ENCODE data around the gene LLPH. TPM values are rescaled to one million over a fixed set of nuclear protein-coding genes. Genes with fewer than 3 reads are reported as not detected.

Gene LLPH
- total and polyA plus RNA-seq, 7 donors, result 13.4 to 57.1 (median 24.1) TPM

GRCh38 chr12:66085998-66086397 is 44.6 kb downstream of the LLPH start:
- no peak for TF ChIP-seq CTCF (IDR thresholded peaks at IDR 0.05)
- Histone ChIP-seq H3K27ac (no peak overlapping the region), H3K4me1 (no peaks in the 10 kb centered on the region), H3K27me3 (ENCODE audit: insufficient read depth in 3 of 3, low read length in 2 of 3) (no peaks in the 10 kb centered on the region), H3K36me3 (ENCODE audit: insufficient read depth in 1 of 2, low read depth in 1 of 2) (no peaks in the 10 kb centered on the region), H3K4me3 (no peak overlapping the region), H3K9me3 (peaks cover 7% of the 10 kb centered on the region)
- DNase-seq (no peak), ATAC-seq (no peak)
- intact Hi-C loops (cut with DNase I), result loop anchor here (2.0 to 5.0 kb wide), 5 partner anchors 483 to 1194 kb away; no protein-coding TSS in a partner anchor
- WGBS, 3 donors, result 60 to 79% (median 77%) methylated on average over 2 of the region's 2 CpGs

GRCh38 chr12:66085213-66085612 is 45.3 kb downstream of the LLPH start:
- Histone ChIP-seq H3K36me3 (ENCODE audit: insufficient read depth in 1 of 2, low read depth in 1 of 2) (no peaks in the 10 kb centered on the region), H3K27me3 (ENCODE audit: insufficient read depth in 3 of 3, low read length in 2 of 3) (no peaks in the 10 kb centered on the region), H3K4me3 (no peak overlapping the region), H3K27ac (no peak overlapping the region), H3K4me1 (no peaks in the 10 kb centered on the region), H3K9me3 (peaks cover 7% of the 10 kb centered on the region)
- ATAC-seq (no peak), DNase-seq (no peak)
- no peak for TF ChIP-seq CTCF (IDR thresholded peaks at IDR 0.05)
- WGBS, 3 donors, result 81 to 93% (median 82%) methylated on average over 1 of the region's 1 CpG
- intact Hi-C loops (cut with DNase I), result loop anchor here (5.0 kb wide), 2 partner anchors 483 to 1193 kb away; no protein-coding TSS in a partner anchor

- Histone ChIP-seq H3K36me3 (ENCODE audit: insufficient read depth in 1 of 2, low read depth in 1 of 2) (no peaks in the 10 kb centered on the region), H3K27ac (no peak overlapping the region), H3K9me3 (peaks cover 7% of the 10 kb centered on the region), H3K4me3 (no peak overlapping the region), H3K4me1 (no peaks in the 10 kb centered on the region), H3K27me3 (ENCODE audit: insufficient read depth in 3 of 3, low read length in 2 of 3) (no peaks in the 10 kb centered on the region)
- DNase-seq, result no peak
- 79 to 83% (median 81%) methylated on average over 1 of the region's 1 CpG for WGBS, 3 donors
- no peak for ATAC-seq
- intact Hi-C loops (cut with DNase I), result no loop called here
- no peak for TF ChIP-seq CTCF (IDR thresholded peaks at IDR 0.05)
Observed at GRCh38 chr12:66083766-66084165, 46.8 kb downstream of the LLPH start.

- H3K36me3 ChIP-seq (ENCODE audit: insufficient read depth in 1 of 2, low read depth in 1 of 2), result no peaks in the 10 kb centered on the region
- intact Hi-C loops (cut with DNase I), result no loop called here
- ATAC-seq (no peak), DNase-seq (no peak)
- H3K4me1 ChIP-seq, result no peaks in the 10 kb centered on the region
- H3K27ac ChIP-seq, result no peak overlapping the region
- 30 to 40% (median 35%) methylated on average over 1 of the region's 1 CpG for WGBS, 3 donors
- H3K9me3 ChIP-seq, result peaks cover 7% of the 10 kb centered on the region
- TF ChIP-seq CTCF (IDR thresholded peaks at IDR 0.05), result no peak
- no peak overlapping the region for H3K4me3 ChIP-seq
- H3K27me3 ChIP-seq (ENCODE audit: insufficient read depth in 3 of 3, low read length in 2 of 3), result no peaks in the 10 kb centered on the region
Observed at GRCh38 chr12:66082744-66083143, 47.8 kb downstream of the LLPH start.

- no peak overlapping the region for H3K27ac ChIP-seq
- no peak for ATAC-seq
- no peak overlapping the region for H3K4me3 ChIP-seq
- intact Hi-C loops (cut with DNase I), result no loop called here
- no peaks in the 10 kb centered on the region for H3K36me3 ChIP-seq (ENCODE audit: insufficient read depth in 1 of 2, low read depth in 1 of 2)
- DNase-seq, result no peak
- H3K9me3 ChIP-seq, result peaks cover 7% of the 10 kb centered on the region
- TF ChIP-seq CTCF (IDR thresholded peaks at IDR 0.05), result no peak
- H3K27me3 ChIP-seq (ENCODE audit: insufficient read depth in 3 of 3, low read length in 2 of 3), result no peaks in the 10 kb centered on the region
- H3K4me1 ChIP-seq, result no peaks in the 10 kb centered on the region
- WGBS, 3 donors, result 30 to 45% (median 40%) methylated on average over 4 of the region's 4 CpGs
Observed at GRCh38 chr12:66080791-66081190, 49.8 kb downstream of the LLPH start.

Data from psoas muscle (tissue), 8 donors.